Measurements from ENCODE around the gene SYT1. TPM values are rescaled to one million over a fixed set of nuclear protein-coding genes. Genes with fewer than 3 reads are reported as not detected.

SYT1 gene
- total RNA-seq, 1 experiment from 2014 or later: 15.8 TPM

- no peak overlapping the region for H3K4me2 ChIP-seq (ENCODE audit: insufficient read depth, insufficient read length, low read length)
- H3K4me1 ChIP-seq (ENCODE audit: insufficient read depth, low read length): peaks cover 2% of the 10 kb centered on the region; the same call in 1 of the 2 replicates
- H2AFZ ChIP-seq (ENCODE audit: low read length): no peak overlapping the region
- peaks cover 2% of the 10 kb centered on the region; the same call in 1 of the 2 replicates for H3K79me2 ChIP-seq (ENCODE audit: insufficient read depth, low read length)
- peak overlapping the region; percentile 36 for H3T11ph ChIP-seq (ENCODE audit: low read length)
- peaks cover 2% of the 10 kb centered on the region for H3K79me1 ChIP-seq (ENCODE audit: insufficient read depth, low read depth, low read length, poor library complexity, severe bottlenecking)
- TF ChIP-seq CTCF (conservative IDR thresholded peaks at IDR 0.05): no peak
- no peak overlapping the region for H4K91ac ChIP-seq (ENCODE audit: insufficient read length, low read depth, low read length)
- no peak overlapping the region for H3K9ac ChIP-seq (ENCODE audit: extremely low read depth, insufficient read length, low read length)
- DNase-seq: no peak
- Mint-ChIP-seq H3K4me1 (peaks cover 22 to 25% of the 10 kb centered on the region in 2 experiments), H3K36me3 (ENCODE audit: insufficient read depth in 1 of 3, low read depth in 3 of 3) (no peaks in the 10 kb centered on the region), H3K27me3 (ENCODE audit: low read depth) (no peaks in the 10 kb centered on the region), H3K27ac (peak overlapping the region in 2 of 3 experiments; percentile 32 to 39; a peak in 1 of 7 replicates), H3K9me3 (no peaks in the 10 kb centered on the region), H3K4me3 (no peak overlapping the region)
- H2AK5ac ChIP-seq (ENCODE audit: insufficient read length, low read length): no peak overlapping the region
- no peak overlapping the region for H4K8ac ChIP-seq (replicated peaks; ENCODE audit: insufficient read length, low read depth, low read length)
- H3K14ac ChIP-seq (ENCODE audit: insufficient read depth, low read length): no peak overlapping the region
- no peak overlapping the region for H2BK12ac ChIP-seq (ENCODE audit: insufficient read length, low read depth, low read length)
- no peak overlapping the region for H2BK20ac ChIP-seq (ENCODE audit: low read depth, low read length, poor library complexity, severe bottlenecking)
- H3K18ac ChIP-seq (ENCODE audit: insufficient read length, low read depth, low read length): no peak overlapping the region
- H2BK5ac ChIP-seq (ENCODE audit: insufficient read length, low read length): no peak overlapping the region
- no peaks in the 10 kb centered on the region for H4K20me1 ChIP-seq (ENCODE audit: control insufficient read depth, insufficient read depth, insufficient read length)
- no peak overlapping the region for H4K5ac ChIP-seq (ENCODE audit: insufficient read length, low read depth, low read length)
- no peak overlapping the region for H3K27ac ChIP-seq (ENCODE audit: insufficient read length, low read depth, low read length)
- no peaks in the 10 kb centered on the region for H3K27me3 ChIP-seq (ENCODE audit: insufficient read depth, low read length)
- H3K23ac ChIP-seq (ENCODE audit: insufficient read length, low read depth, low read length): no peak overlapping the region
- no CpG with 5 or more reads among the region's 2 CpGs for WGBS (ENCODE audit: extremely low coverage, insufficient read length, low lambda C conversion rate)
- no peak overlapping the region for H3K56ac ChIP-seq (ENCODE audit: insufficient read length, low read depth, low read length)
- H3K23me2 ChIP-seq (ENCODE audit: insufficient read length, low read depth, low read length, poor library complexity, severe bottlenecking): no peaks in the 10 kb centered on the region
- no peak overlapping the region for H3K4ac ChIP-seq (ENCODE audit: low read depth, low read length)
- H2BK120ac ChIP-seq (ENCODE audit: low read depth, low read length, poor library complexity, severe bottlenecking): no peak overlapping the region
- H3K9me3 ChIP-seq (ENCODE audit: control insufficient read depth, low read depth, low read length): no peaks in the 10 kb centered on the region
- H2BK15ac ChIP-seq (ENCODE audit: low read depth, low read length): no peak overlapping the region
Observed at GRCh38 chr12:78871566-78871965, 7.0 kb downstream of the SYT1 start.

Measured in H9 (cell line).